GM12873 (cell line): ENCODE data around the gene TEX14.

Experiments
- CTCF ChIP-seq: IDR thresholded peaks from 2 replicates; pipeline ENCODE4 v1.5.1; 2012; ENCODE audit warnings: low read depth, mild to moderate bottlenecking, moderate library complexity, low read length, control low read depth; ENCODE audit not compliant: insufficient read depth; ENCODE audit errors: missing control alignments

Gene TEX14

GRCh38 chr17:58527306-58527705, 164.5 kb downstream of the TEX14 start:
- peak; percentile 69 for TF ChIP-seq CTCF

- TF ChIP-seq CTCF, result no peak
Measured at GRCh38 chr17:58525239-58525638, 166.6 kb downstream of the TEX14 start.

GRCh38 chr17:58521680-58522079, 170.2 kb downstream of the TEX14 start:
- TF ChIP-seq CTCF, result no peak

- TF ChIP-seq CTCF, result peak; percentile 69
Measured at GRCh38 chr17:58520843-58521430, 170.9 kb downstream of the TEX14 start.

GRCh38 chr17:58517928-58518609, 173.8 kb downstream of the TEX14 start:
- no peak for TF ChIP-seq CTCF

GRCh38 chr17:58517378-58517927, 174.4 kb downstream of the TEX14 start:
- TF ChIP-seq CTCF, result no peak

GRCh38 chr17:58516644-58517377, 175.0 kb downstream of the TEX14 start:
- TF ChIP-seq CTCF, result no peak
